NCI-H2107 treated with DMSO at 0.1 percent for 48 hours (cell line): ENCODE measurements around the gene PJVK.
A peak's percentile ranks its signal among the peaks of the same experiment; 100 is the strongest.

Experiments used
- DNase-seq: peaks from one replicate; lab custom pipeline; 2025; ENCODE audit not compliant: unreplicated experiment; lab: John Stamatoyannopoulos, UW

Gene PJVK

GRCh38 chr2:178480227-178481181 lies 29.3 kb downstream of the PJVK start, which contains the start of gene PLEKHA3:
TSS of gene PLEKHA3 (plus strand) at chr2:178480457. CDS start at chr2:178480870, 413 bp downstream.
- DNase-seq = peak; percentile 64

- DNase-seq = no peak
Measured at GRCh38 chr2:178482437-178482836, 31.3 kb downstream of the PJVK start.

GRCh38 chr2:178484245-178485041 lies 33.3 kb downstream of the PJVK start:
- peak; percentile 11 for DNase-seq

- no peak for DNase-seq
Measured at GRCh38 chr2:178485356-178485755, 34.2 kb downstream of the PJVK start.

GRCh38 chr2:178491612-178492011 lies 40.4 kb downstream of the PJVK start:
- DNase-seq = no peak

- no peak for DNase-seq
Measured at GRCh38 chr2:178496049-178496448, 44.9 kb downstream of the PJVK start.

GRCh38 chr2:178498137-178498536 lies 47.0 kb downstream of the PJVK start:
- DNase-seq = no peak

- DNase-seq = no peak
Measured at GRCh38 chr2:178499640-178500039, 48.5 kb downstream of the PJVK start.

GRCh38 chr2:178502751-178503150 lies 51.6 kb downstream of the PJVK start:
- DNase-seq = no peak

GRCh38 chr2:178506101-178506500 lies 54.9 kb downstream of the PJVK start:
- no peak for DNase-seq

- no peak for DNase-seq
Measured at GRCh38 chr2:178506524-178506923, 55.3 kb downstream of the PJVK start.

- no peak for DNase-seq
Measured at GRCh38 chr2:178506949-178507348, 55.8 kb downstream of the PJVK start.

GRCh38 chr2:178508646-178509045 lies 57.5 kb downstream of the PJVK start:
- no peak for DNase-seq

GRCh38 chr2:178510384-178510783 lies 59.2 kb downstream of the PJVK start:
- no peak for DNase-seq
